ENCODE data around the gene SCGN.

- TF ChIP-seq EZH2 (IDR thresholded peaks at IDR 0.05; ENCODE audit: low read length) (no peak), CTCF (optimal IDR thresholded peaks at IDR 0.05 in 1 of 3, IDR thresholded peaks at IDR 0.05 in 1 of 3, conservative IDR thresholded peaks at IDR 0.05 in 1 of 3; ENCODE audit: extremely low read depth in 1 of 3, insufficient read depth in 2 of 3, low read length in 3 of 3) (no peak)
These were observed 34.0 kb upstream of the SCGN start for GRCh38 chr6:25617997-25618396.
